H9 (cell line): ENCODE results near the gene CSNK2B. TPM values are rescaled to one million over a fixed set of nuclear protein-coding genes. Genes with fewer than 3 reads are reported as not detected.

Source experiments
- DNase-seq: peaks from one replicate; pipeline ENCODE4 v3.0.0-alpha.2; 2017
- H2AFZ ChIP-seq: one replicate; pipeline ENCODE4 v1.6.1; 2013; ENCODE audit warnings: mild to moderate bottlenecking, low read length, control low read depth, moderate library complexity
- H2AK5ac ChIP-seq: 2 replicates; pipeline ENCODE4 v1.6.1; 2013; ENCODE audit warnings: low read length, control low read depth, mixed read lengths; ENCODE audit not compliant: insufficient read length
- H2BK120ac ChIP-seq: one replicate; pipeline ENCODE4 v1.6.1; 2013; ENCODE audit warnings: low read depth, mild to moderate bottlenecking, low read length, control low read depth, inconsistent platforms; ENCODE audit not compliant: poor library complexity, severe bottlenecking
- H2BK12ac ChIP-seq: 2 replicates; pipeline ENCODE4 v1.6.1; 2013; ENCODE audit warnings: low read length, control low read depth, mixed read lengths, low read depth; ENCODE audit not compliant: insufficient read length
- H2BK15ac ChIP-seq: 2 replicates; pipeline ENCODE4 v1.6.1; 2013; ENCODE audit warnings: low read depth, low read length, control low read depth
- H2BK20ac ChIP-seq: one replicate; pipeline ENCODE4 v1.6.1; 2013; ENCODE audit warnings: low read depth, mild to moderate bottlenecking, low read length, control low read depth, inconsistent platforms; ENCODE audit not compliant: poor library complexity, severe bottlenecking
- H2BK5ac ChIP-seq: 2 replicates; pipeline ENCODE4 v1.6.1; 2013; ENCODE audit warnings: low read length, control low read depth, mixed read lengths; ENCODE audit not compliant: insufficient read length
- H3K14ac ChIP-seq: 2 replicates; pipeline ENCODE4 v1.6.1; 2013; ENCODE audit warnings: low read length, control low read depth; ENCODE audit not compliant: insufficient read depth
- H3K18ac ChIP-seq: 2 replicates; pipeline ENCODE4 v1.6.1; 2013; ENCODE audit warnings: low read depth, mild to moderate bottlenecking, mixed read lengths, low read length, control low read depth; ENCODE audit not compliant: insufficient read length
- H3K23ac ChIP-seq: 2 replicates; pipeline ENCODE4 v1.6.1; 2013; ENCODE audit warnings: low read length, control low read depth, mixed read lengths, low read depth; ENCODE audit not compliant: insufficient read length
- H3K23me2 ChIP-seq: 2 replicates; pipeline ENCODE4 v1.6.1; 2013; ENCODE audit warnings: low read depth, mild to moderate bottlenecking, mixed read lengths, low read length, control low read depth; ENCODE audit not compliant: insufficient read length, poor library complexity, severe bottlenecking
- H3K27ac ChIP-seq: 2 replicates; pipeline ENCODE4 v1.5.1; 2013; ENCODE audit warnings: low read length, control low read depth, mixed read lengths, low read depth; ENCODE audit not compliant: insufficient read length
- H3K27me3 ChIP-seq: 2 replicates; pipeline ENCODE4 v1.6.1; 2013; ENCODE audit warnings: low read length, control low read depth, inconsistent platforms; ENCODE audit not compliant: insufficient read depth
- H3K4ac ChIP-seq: 2 replicates; pipeline ENCODE4 v1.6.1; 2013; ENCODE audit warnings: low read depth, mild to moderate bottlenecking, control low read depth, inconsistent platforms, low read length, moderate library complexity
- H3K4me1 ChIP-seq: 2 replicates; pipeline ENCODE4 v1.6.1; 2013; ENCODE audit warnings: low read length, control low read depth, inconsistent platforms; ENCODE audit not compliant: insufficient read depth
- H3K4me2 ChIP-seq: 2 replicates; pipeline ENCODE4 v1.6.1; 2013; ENCODE audit warnings: low read length, control low read depth, mixed read lengths; ENCODE audit not compliant: insufficient read length, insufficient read depth
- H3K56ac ChIP-seq: 2 replicates; pipeline ENCODE4 v1.6.1; 2013; ENCODE audit warnings: low read depth, mild to moderate bottlenecking, mixed read lengths, low read length, control low read depth; ENCODE audit not compliant: insufficient read length
- H3K79me1 ChIP-seq: 2 replicates; pipeline ENCODE4 v1.6.1; 2013; ENCODE audit warnings: low read depth, mild to moderate bottlenecking, moderate library complexity, low read length, control low read depth, inconsistent platforms; ENCODE audit not compliant: insufficient read depth, poor library complexity, severe bottlenecking
- H3K79me2 ChIP-seq: 2 replicates; pipeline ENCODE4 v1.6.1; 2013; ENCODE audit warnings: low read length, control low read depth, inconsistent platforms; ENCODE audit not compliant: insufficient read depth
- H3K9ac ChIP-seq: 2 replicates; pipeline ENCODE4 v1.6.1; 2013; ENCODE audit warnings: low read length, control low read depth, mixed read lengths; ENCODE audit not compliant: insufficient read length; ENCODE audit errors: extremely low read depth
- H3K9me3 ChIP-seq: one replicate; pipeline ENCODE4 v1.6.1; 2013; ENCODE audit warnings: low read depth, low read length, inconsistent platforms; ENCODE audit not compliant: control insufficient read depth
- H3T11ph ChIP-seq: one replicate; pipeline ENCODE4 v1.6.1; 2013; ENCODE audit warnings: mild to moderate bottlenecking, low read length, control low read depth, inconsistent platforms
- H4K20me1 ChIP-seq: one replicate; pipeline ENCODE4 v1.6.1; 2013; ENCODE audit not compliant: control insufficient read depth, insufficient read length, insufficient read depth
- H4K5ac ChIP-seq: 2 replicates; pipeline ENCODE4 v1.6.1; 2013; ENCODE audit warnings: low read depth, mild to moderate bottlenecking, mixed read lengths, low read length, control low read depth; ENCODE audit not compliant: insufficient read length
- H4K8ac ChIP-seq: replicated peaks from 2 replicates; pipeline ENCODE4 v1.6.1; 2013; ENCODE audit warnings: low read length, control low read depth, mixed read lengths, low read depth; ENCODE audit not compliant: insufficient read length
- H4K91ac ChIP-seq: 2 replicates; pipeline ENCODE4 v1.6.1; 2013; ENCODE audit warnings: low read depth, mild to moderate bottlenecking, moderate library complexity, mixed read lengths, low read length, control low read depth; ENCODE audit not compliant: insufficient read length
- H3K27ac Mint-ChIP-seq, 3 experiments: 2 replicates in 2 of 3; 3 replicates in 1 of 3; pipeline ENCODE4 v1.8.0; 2020 to 2021; ENCODE audit warnings: mixed read lengths in 3 of 3, mild to moderate bottlenecking in 1 of 3, moderate library complexity in 1 of 3
- H3K27me3 Mint-ChIP-seq: 2 replicates; pipeline ENCODE4 v1.8.0; 2021; ENCODE audit warnings: low read depth, mild to moderate bottlenecking, moderate library complexity, mixed read lengths
- H3K36me3 Mint-ChIP-seq, 3 experiments: 2 replicates in 2 of 3; 3 replicates in 1 of 3; pipeline ENCODE4 v1.8.0; 2020 to 2021; ENCODE audit warnings: low read depth in 3 of 3, mixed read lengths in 3 of 3; ENCODE audit not compliant: insufficient read depth in 1 of 3
- H3K4me1 Mint-ChIP-seq, 2 experiments: 2 replicates each; pipeline ENCODE4 v1.8.0; 2020; ENCODE audit warnings: mixed read lengths in 2 of 2
- H3K4me3 Mint-ChIP-seq, 2 experiments: 2 replicates in 1 of 2; 3 replicates in 1 of 2; pipeline ENCODE4 v1.8.0; 2020 to 2021; ENCODE audit warnings: mild to moderate bottlenecking in 2 of 2, mixed read lengths in 2 of 2, moderate library complexity in 1 of 2
- H3K9me3 Mint-ChIP-seq, 2 experiments: 2 replicates in 1 of 2; 3 replicates in 1 of 2; pipeline ENCODE4 v1.8.0; 2020; ENCODE audit warnings: mild to moderate bottlenecking in 2 of 2, mixed read lengths in 2 of 2, moderate library complexity in 1 of 2
- WGBS: extraction: QIAGEN DNeasy Blood & Tissue Kit; methylation state at CpG from one replicate; pipeline ENCODE4 v1.1.7; 2013; ENCODE audit warnings: missing lambda C conversion rate, low lambda C conversion rate, mixed read lengths; ENCODE audit not compliant: insufficient read length; ENCODE audit errors: extremely low coverage; 5-methylcytosine and 5-hydroxymethylcytosine counted together
- total RNA-seq: library from RNA; stranded (reverse); gene quantifications from 2 replicates; pipeline ENCODE4 v1.2.1, GENCODE V29; 2021
- TF ChIP-seq, protein P1 (sequence below): fragments of 200-600 bp; sonication (generic); conservative IDR thresholded peaks from 3 replicates; pipeline ENCODE4 v1.8.0; 2021; ENCODE audit warnings: antibody characterized with exemption, mild to moderate bottlenecking

CSNK2B gene
- total RNA-seq, 1 experiment from 2014 or later: 187 TPM

DNA sequence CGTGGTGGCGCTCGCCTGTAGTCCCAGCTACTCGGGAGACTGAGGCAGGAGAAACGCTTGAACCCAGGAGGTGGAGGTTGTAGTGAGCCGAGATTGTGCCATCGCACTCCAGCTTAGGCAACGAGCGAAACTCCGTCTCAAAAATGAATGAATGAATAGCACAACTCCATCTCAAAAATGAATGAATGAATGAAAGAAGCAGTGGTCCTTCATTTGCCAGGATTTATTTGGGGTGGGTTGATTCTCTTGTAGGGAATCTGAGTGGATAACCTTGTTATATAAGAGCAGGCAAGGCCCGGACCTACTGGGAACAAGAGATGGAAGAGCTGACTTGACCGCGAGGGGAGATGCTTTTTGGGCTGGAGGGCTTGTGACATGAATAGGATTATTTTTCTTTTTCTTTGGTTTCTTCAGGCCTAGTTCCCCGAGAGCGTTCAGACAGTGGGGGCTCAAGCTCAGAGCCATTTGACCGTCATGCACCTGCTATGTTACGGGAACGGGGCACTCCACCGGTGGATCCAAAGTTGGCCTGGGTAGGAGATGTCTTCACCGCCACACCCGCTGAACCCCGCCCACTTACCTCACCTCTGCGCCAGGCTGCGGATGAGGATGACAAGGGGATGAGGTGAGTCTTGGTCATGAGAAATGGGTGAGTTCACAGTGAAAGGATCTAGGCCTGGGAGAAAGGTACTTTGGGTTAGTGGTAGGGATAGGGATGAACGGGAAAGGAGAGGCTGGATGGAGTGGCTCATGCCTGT lies 35.5 kb upstream of the CSNK2B start:
- Histone ChIP-seq H3T11ph (no peak overlapping the region), H3K79me2 (no peaks in the 10 kb centered on the region), H3K9ac (no peak overlapping the region), H2AK5ac (no peak overlapping the region), H4K5ac (no peak overlapping the region), H3K23ac (no peak overlapping the region), H3K4me2 (no peak overlapping the region), H4K91ac (no peak overlapping the region), H3K4me1 (no peaks in the 10 kb centered on the region), H3K27ac (no peak overlapping the region), H4K8ac (no peak overlapping the region), H3K56ac (no peak overlapping the region), H2BK120ac (no peak overlapping the region), H3K79me1 (peaks cover 3% of the 10 kb centered on the region), H2BK20ac (no peak overlapping the region), H3K4ac (no peak overlapping the region), H2AFZ (no peak overlapping the region), H3K23me2 (no peaks in the 10 kb centered on the region), H2BK15ac (no peak overlapping the region), H3K14ac (no peak overlapping the region), H3K18ac (no peak overlapping the region), H2BK12ac (no peak overlapping the region), H3K27me3 (no peaks in the 10 kb centered on the region), H3K9me3 (no peaks in the 10 kb centered on the region), H4K20me1 (no peaks in the 10 kb centered on the region), H2BK5ac (no peak overlapping the region)
- TF ChIP-seq, protein P1, sequence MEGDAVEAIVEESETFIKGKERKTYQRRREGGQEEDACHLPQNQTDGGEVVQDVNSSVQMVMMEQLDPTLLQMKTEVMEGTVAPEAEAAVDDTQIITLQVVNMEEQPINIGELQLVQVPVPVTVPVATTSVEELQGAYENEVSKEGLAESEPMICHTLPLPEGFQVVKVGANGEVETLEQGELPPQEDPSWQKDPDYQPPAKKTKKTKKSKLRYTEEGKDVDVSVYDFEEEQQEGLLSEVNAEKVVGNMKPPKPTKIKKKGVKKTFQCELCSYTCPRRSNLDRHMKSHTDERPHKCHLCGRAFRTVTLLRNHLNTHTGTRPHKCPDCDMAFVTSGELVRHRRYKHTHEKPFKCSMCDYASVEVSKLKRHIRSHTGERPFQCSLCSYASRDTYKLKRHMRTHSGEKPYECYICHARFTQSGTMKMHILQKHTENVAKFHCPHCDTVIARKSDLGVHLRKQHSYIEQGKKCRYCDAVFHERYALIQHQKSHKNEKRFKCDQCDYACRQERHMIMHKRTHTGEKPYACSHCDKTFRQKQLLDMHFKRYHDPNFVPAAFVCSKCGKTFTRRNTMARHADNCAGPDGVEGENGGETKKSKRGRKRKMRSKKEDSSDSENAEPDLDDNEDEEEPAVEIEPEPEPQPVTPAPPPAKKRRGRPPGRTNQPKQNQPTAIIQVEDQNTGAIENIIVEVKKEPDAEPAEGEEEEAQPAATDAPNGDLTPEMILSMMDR: no peak
- no peaks in the 10 kb centered on the region for H3K9me3 Mint-ChIP-seq
- peaks cover 0 to 3% of the 10 kb centered on the region in 2 experiments; a peak in 1 of 4 replicates for H3K4me1 Mint-ChIP-seq
- WGBS: no CpG with 5 or more reads among the region's 25 CpGs
- no peak for DNase-seq
- no peaks in the 10 kb centered on the region; the same call in 1 of the 2 replicates for H3K27me3 Mint-ChIP-seq
- H3K4me3 Mint-ChIP-seq: no peak overlapping the region; a peak in 1 of 5 replicates
- H3K36me3 Mint-ChIP-seq: peaks cover 85 to 100% (median 100%) of the 10 kb centered on the region in 3 experiments
- H3K27ac Mint-ChIP-seq: peak overlapping the region in 1 of 3 experiments; percentile 71; a peak in 2 of 7 replicates
